IMR-90 (cell line): ENCODE measurements around the gene NPTN. TPM values are rescaled to one million over a fixed set of nuclear protein-coding genes. Genes with fewer than 3 reads are reported as not detected.

ENCODE experiments used
- ATAC-seq: fragments of 200-7000 bp; cut with Tn5 transposase; 2 replicates; pipeline ENCODE4 v1.9.1; 2020; ENCODE audit warnings: low read depth, mild to moderate bottlenecking, moderate library complexity
- BruUV-seq: library from RNA; stranded (reverse); fragments of 400-500 nt; replicated peaks from 2 replicates; lab custom pipeline; 2021; lab: Mats Ljungman, UMichigan
- CTCF ChIA-PET: fragments of 300-600 bp; formaldehyde crosslinking; extraction: SDS; loops from one replicate; lab custom pipeline; 2021; ENCODE audit warnings: antibody characterized with exemption; lab: Yijun Ruan, JAX
- POLR2A ChIA-PET: fragments of 300-600 bp; sonication (Branson Sonifier 250); formaldehyde crosslinking; loops from one replicate; lab custom pipeline; 2022; ENCODE audit warnings: antibody characterized with exemption; ENCODE audit not compliant: unreplicated experiment; lab: Charles Lee
- DNase-seq: peaks from one replicate; pipeline ENCODE4 v3.0.0; 2013
- H2AFZ ChIP-seq: replicated peaks from 2 replicates; pipeline ENCODE3; 2013; ENCODE audit warnings: low read length, mild to moderate bottlenecking; ENCODE audit not compliant: poor library complexity
- H2AK5ac ChIP-seq: 2 replicates; pipeline ENCODE4 v1.6.1; 2013; ENCODE audit warnings: low read depth, low read length, inconsistent platforms
- H2AK9ac ChIP-seq: replicated peaks from 2 replicates; pipeline ENCODE3; 2013; ENCODE audit warnings: mild to moderate bottlenecking, low read depth, low read length, moderate library complexity; ENCODE audit not compliant: poor library complexity
- H2BK120ac ChIP-seq: 2 replicates; pipeline ENCODE4 v1.6.1; 2013; ENCODE audit warnings: low read depth, low read length, inconsistent platforms
- H2BK15ac ChIP-seq: 3 replicates; pipeline ENCODE4 v1.6.1; 2013; ENCODE audit warnings: low read depth, low read length, inconsistent platforms
- H2BK20ac ChIP-seq: 2 replicates; pipeline ENCODE4 v1.6.1; 2013; ENCODE audit warnings: low read depth, mild to moderate bottlenecking, inconsistent platforms, low read length, moderate library complexity
- H2BK5ac ChIP-seq: 2 replicates; pipeline ENCODE4 v1.6.1; 2013; ENCODE audit warnings: mild to moderate bottlenecking, low read depth, low read length, inconsistent platforms; ENCODE audit not compliant: poor library complexity, severe bottlenecking
- H3K14ac ChIP-seq: replicated peaks from 2 replicates; pipeline ENCODE4 v1.6.1; 2013; ENCODE audit warnings: low read depth, low read length, inconsistent platforms
- H3K18ac ChIP-seq: 2 replicates; pipeline ENCODE4 v1.6.1; 2013; ENCODE audit warnings: low read depth, low read length, control low read depth
- H3K23ac ChIP-seq: 2 replicates; pipeline ENCODE4 v1.6.1; 2013; ENCODE audit warnings: low read depth, low read length, inconsistent platforms
- H3K27ac ChIP-seq: 2 replicates; pipeline ENCODE4 v1.5.1; 2013; ENCODE audit warnings: mild to moderate bottlenecking, control low read depth, low read length; ENCODE audit not compliant: insufficient read depth
- H3K27me3 ChIP-seq: 2 replicates; pipeline ENCODE4 v1.6.1; 2013; ENCODE audit warnings: low read length; ENCODE audit not compliant: control insufficient read depth, insufficient read depth
- H3K36me3 ChIP-seq: 2 replicates; pipeline ENCODE4 v1.6.1; 2013; ENCODE audit warnings: low read length, mixed read lengths; ENCODE audit not compliant: control insufficient read depth, insufficient read depth
- H3K4ac ChIP-seq: 2 replicates; pipeline ENCODE4 v1.6.1; 2013; ENCODE audit warnings: low read depth, low read length, inconsistent platforms
- H3K4me1 ChIP-seq: 2 replicates; pipeline ENCODE4 v1.6.1; 2013; ENCODE audit warnings: low read length, mixed read lengths; ENCODE audit not compliant: control insufficient read depth, insufficient read depth
- H3K4me2 ChIP-seq: 2 replicates; pipeline ENCODE4 v1.6.1; 2013; ENCODE audit warnings: low read depth, mild to moderate bottlenecking, control low read depth, low read length, moderate library complexity
- H3K4me3 ChIP-seq: 2 replicates; pipeline ENCODE4 v1.5.1; 2013; ENCODE audit warnings: low read depth, mild to moderate bottlenecking, control low read depth, low read length, moderate library complexity; ENCODE audit not compliant: insufficient read depth
- H3K56ac ChIP-seq: 2 replicates; pipeline ENCODE4 v1.6.1; 2013; ENCODE audit warnings: low read length, inconsistent platforms; ENCODE audit not compliant: insufficient read depth; ENCODE audit errors: extremely low read depth
- H3K79me1 ChIP-seq, 2 experiments: 2 replicates each; pipeline ENCODE4 v1.6.1; 2013; ENCODE audit warnings: low read length in 2 of 2, inconsistent platforms in 1 of 2, low read depth in 1 of 2
- H3K9ac ChIP-seq: 2 replicates; pipeline ENCODE4 v1.6.1; 2013; ENCODE audit warnings: low read depth, low read length, control low read depth
- H3K9me1 ChIP-seq: 2 replicates; pipeline ENCODE4 v1.6.1; 2013; ENCODE audit warnings: low read length, inconsistent platforms; ENCODE audit not compliant: insufficient read depth
- H3K9me3 ChIP-seq: 2 replicates; pipeline ENCODE4 v1.6.1; 2013; ENCODE audit warnings: low read length; ENCODE audit not compliant: control insufficient read depth, insufficient read depth
- H4K20me1 ChIP-seq: 2 replicates; pipeline ENCODE4 v1.6.1; 2013; ENCODE audit warnings: low read length, inconsistent platforms; ENCODE audit not compliant: insufficient read depth
- H4K5ac ChIP-seq: 2 replicates; pipeline ENCODE4 v1.6.1; 2013; ENCODE audit warnings: mild to moderate bottlenecking, low read depth, low read length, control low read depth
- H4K8ac ChIP-seq, 2 experiments: 2 replicates each; pipeline ENCODE4 v1.6.1; 2013; ENCODE audit warnings: low read depth in 2 of 2, low read length in 2 of 2, control low read depth in 1 of 2, inconsistent platforms in 1 of 2
- H4K91ac ChIP-seq: 2 replicates; pipeline ENCODE4 v1.6.1; 2013; ENCODE audit warnings: low read depth, low read length, inconsistent platforms; ENCODE audit not compliant: insufficient read depth
- BHLHE40 ChIP-seq: fragments of 150-350 bp; IDR thresholded peaks from 2 replicates; pipeline ENCODE4 v1.6.1; 2016; ENCODE audit warnings: mild to moderate bottlenecking, low read depth, low read length
- CEBPB ChIP-seq: IDR thresholded peaks from 2 replicates; pipeline ENCODE4 v1.6.1; 2012; ENCODE audit warnings: low read depth, low read length, improper control_type of control experiment
- CHD1 ChIP-seq: IDR thresholded peaks from 2 replicates; pipeline ENCODE4 v1.6.1; 2012; ENCODE audit warnings: low read depth, low read length, improper control_type of control experiment
- FOS ChIP-seq: fragments of 150-350 bp; IDR thresholded peaks from 2 replicates; pipeline ENCODE4 v1.6.1; 2016; ENCODE audit warnings: low read depth, low read length
- MAZ ChIP-seq: IDR thresholded peaks from 2 replicates; pipeline ENCODE4 v1.6.1; 2012; ENCODE audit warnings: low read depth, mild to moderate bottlenecking, low read length, improper control_type of control experiment, moderate library complexity, borderline replicate concordance
- MXI1 ChIP-seq: IDR thresholded peaks from 2 replicates; pipeline ENCODE4 v1.6.1; 2012; ENCODE audit warnings: low read depth, mild to moderate bottlenecking, low read length, moderate library complexity, borderline replicate concordance
- NFE2L2 ChIP-seq: fragments of 150-350 bp; IDR thresholded peaks from 2 replicates; pipeline ENCODE4 v1.6.1; 2016; ENCODE audit warnings: low read depth, mild to moderate bottlenecking, low read length
- POLR2A ChIP-seq: IDR thresholded peaks from 2 replicates; pipeline ENCODE4 v1.6.1; 2012; ENCODE audit warnings: mild to moderate bottlenecking, low read depth, low read length
- RAD21 ChIP-seq: IDR thresholded peaks from 2 replicates; pipeline ENCODE4 v1.6.1; 2012; ENCODE audit warnings: low read length, improper control_type of control experiment
- RCOR1 ChIP-seq: IDR thresholded peaks from 2 replicates; pipeline ENCODE4 v1.6.1; 2012; ENCODE audit warnings: mild to moderate bottlenecking, low read length, improper control_type of control experiment; ENCODE audit not compliant: insufficient replicate concordance
- RFX5 ChIP-seq: IDR thresholded peaks from 2 replicates; pipeline ENCODE4 v1.8.0; 2012; ENCODE audit warnings: low read depth, mild to moderate bottlenecking, low read length, moderate library complexity
- SMC3 ChIP-seq: fragments of 150-350 bp; IDR thresholded peaks from 2 replicates; pipeline ENCODE4 v1.6.1; 2016; ENCODE audit warnings: low read depth, mild to moderate bottlenecking, antibody characterized with exemption, low read length, moderate library complexity
- WGBS, 2 experiments: methylation state at CpG; one replicate each; pipeline versions ENCODE4 v1.1.5 to v1.1.7; 2013; ENCODE audit warnings: missing lambda C conversion rate in 2 of 2; ENCODE audit not compliant: insufficient read length in 1 of 2; ENCODE audit errors: extremely low coverage in 2 of 2; 5-methylcytosine and 5-hydroxymethylcytosine counted together
- dilution Hi-C: fragments of 300-500 bp; cut with HindIII; formaldehyde crosslinking; loops from one replicate; pipeline ENCODE4 v1.14.3; 2018; ENCODE audit warnings: low sequenced_read_pairs; ENCODE audit not compliant: unreplicated experiment
- in situ Hi-C: fragments of 300-500 bp; cut with MboI; formaldehyde crosslinking; loops from 3 replicates; pipeline ENCODE4 v1.14.3; 2019; ENCODE audit warnings: low sequenced_read_pairs, inconsistent platforms, mixed read lengths
- intact Hi-C: fragments of 100-400 bp; cut with micrococcal nuclease; formaldehyde crosslinking; loops from 2 replicates; pipeline ENCODE4 v1.10.0; 2022
- polyA plus RNA-seq, 3 experiments: library from polyadenylated mRNA; depleted of rRNA; stranded (reverse); fragments of >200 nt; gene quantifications; 2 replicates each; pipeline ENCODE4 v1.2.3, GENCODE V29; 2012; ENCODE audit warnings: low replicate concordance in 1 of 3
- total RNA-seq: library from RNA; depleted of rRNA; stranded (reverse); fragments of >200 nt; gene quantifications from 2 replicates; pipeline ENCODE4 v1.2.3, GENCODE V29; 2012
- TF ChIP-seq, protein P1 (sequence below): conservative IDR thresholded peaks from 2 replicates; pipeline ENCODE4 v1.5.1; 2012; ENCODE audit warnings: mild to moderate bottlenecking, low read depth, low read length, improper control_type of control experiment
- TF ChIP-seq, protein P2 (sequence below): fragments of 150-350 bp; IDR thresholded peaks from 2 replicates; pipeline ENCODE4 v1.6.1; 2016; ENCODE audit warnings: low read depth, mild to moderate bottlenecking, low read length, moderate library complexity, borderline replicate concordance
- TF ChIP-seq, protein P3 (sequence below): fragments of 150-350 bp; IDR thresholded peaks from 2 replicates; pipeline ENCODE4 v1.6.1; 2017; ENCODE audit warnings: mild to moderate bottlenecking, antibody characterized with exemption, low read length, low read depth

Gene NPTN
- total and polyA plus RNA-seq, 2 of the 4 experiments (the other 2 are of a cell fraction): 171 to 329 TPM

DNA sequence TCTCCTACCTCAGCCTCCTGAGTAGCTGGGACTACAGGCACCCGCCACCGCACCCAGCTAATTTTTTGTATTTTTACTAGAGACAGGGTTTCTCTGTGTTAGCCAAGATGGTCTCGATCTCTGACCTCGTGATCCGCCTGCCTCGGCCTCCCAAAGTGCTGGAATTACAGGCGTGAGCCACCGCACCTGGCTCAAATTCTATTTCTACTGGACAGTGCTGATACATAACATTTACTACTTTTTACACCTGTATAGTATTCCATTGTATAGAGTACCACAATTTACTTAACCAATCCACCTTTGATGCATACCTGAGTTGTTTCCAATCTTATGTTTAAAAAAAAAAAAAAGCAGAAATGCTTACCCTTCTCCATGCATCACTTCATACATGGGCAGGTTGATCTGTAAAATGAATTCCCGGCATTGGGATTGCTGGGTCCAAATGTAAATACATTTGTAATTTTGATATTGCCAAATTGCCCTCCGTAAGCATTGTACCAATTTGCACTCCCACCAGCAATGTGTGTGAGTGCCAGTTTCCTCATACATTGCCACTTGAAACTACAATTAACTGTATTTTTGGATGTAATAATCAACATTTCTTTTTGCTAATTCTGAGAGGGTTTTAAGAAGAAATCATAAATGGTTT is 94.5 kb downstream of the NPTN start:
- no peak overlapping the region for H3K23ac ChIP-seq
- H3K79me1 ChIP-seq: no peaks in the 10 kb centered on the region
- no peak overlapping the region for H2BK15ac ChIP-seq
- H3K4ac ChIP-seq: no peak overlapping the region
- intact Hi-C loops (no loop called here), dilution Hi-C loops (no loop called here), in situ Hi-C loops (no loop called here)
- no peaks in the 10 kb centered on the region for H4K20me1 ChIP-seq
- CTCF ChIA-PET: interaction anchor here (0.7 kb wide), 1 partner anchor 11 kb away, joined by 3 read pairs; no protein-coding TSS in a partner anchor
- H2AK5ac ChIP-seq: no peak overlapping the region
- ATAC-seq (no peak), DNase-seq (no peak)
- H2AFZ ChIP-seq: no peak overlapping the region
- no peak overlapping the region for H3K14ac ChIP-seq
- no peak overlapping the region for H3K4me3 ChIP-seq
- no peak overlapping the region for H3K9ac ChIP-seq
- no peaks in the 10 kb centered on the region for H3K9me3 ChIP-seq
- no CpG with 5 or more reads among the region's 10 CpGs for WGBS, 2 experiments
- H2BK5ac ChIP-seq: no peak overlapping the region
- H3K18ac ChIP-seq: no peak overlapping the region
- no peak overlapping the region for H2BK120ac ChIP-seq
- no peak overlapping the region for H3K27ac ChIP-seq
- TF ChIP-seq CHD1 (no peak), NFE2L2 (no peak), SMC3 (no peak), RAD21 (no peak), POLR2A (no peak), MXI1 (no peak), MAZ (no peak), RFX5 (no peak), FOS (no peak), BHLHE40 (no peak), CEBPB (no peak), RCOR1 (no peak)
- TF ChIP-seq, protein P1, sequence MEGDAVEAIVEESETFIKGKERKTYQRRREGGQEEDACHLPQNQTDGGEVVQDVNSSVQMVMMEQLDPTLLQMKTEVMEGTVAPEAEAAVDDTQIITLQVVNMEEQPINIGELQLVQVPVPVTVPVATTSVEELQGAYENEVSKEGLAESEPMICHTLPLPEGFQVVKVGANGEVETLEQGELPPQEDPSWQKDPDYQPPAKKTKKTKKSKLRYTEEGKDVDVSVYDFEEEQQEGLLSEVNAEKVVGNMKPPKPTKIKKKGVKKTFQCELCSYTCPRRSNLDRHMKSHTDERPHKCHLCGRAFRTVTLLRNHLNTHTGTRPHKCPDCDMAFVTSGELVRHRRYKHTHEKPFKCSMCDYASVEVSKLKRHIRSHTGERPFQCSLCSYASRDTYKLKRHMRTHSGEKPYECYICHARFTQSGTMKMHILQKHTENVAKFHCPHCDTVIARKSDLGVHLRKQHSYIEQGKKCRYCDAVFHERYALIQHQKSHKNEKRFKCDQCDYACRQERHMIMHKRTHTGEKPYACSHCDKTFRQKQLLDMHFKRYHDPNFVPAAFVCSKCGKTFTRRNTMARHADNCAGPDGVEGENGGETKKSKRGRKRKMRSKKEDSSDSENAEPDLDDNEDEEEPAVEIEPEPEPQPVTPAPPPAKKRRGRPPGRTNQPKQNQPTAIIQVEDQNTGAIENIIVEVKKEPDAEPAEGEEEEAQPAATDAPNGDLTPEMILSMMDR: no peak
- TF ChIP-seq, protein P2, sequence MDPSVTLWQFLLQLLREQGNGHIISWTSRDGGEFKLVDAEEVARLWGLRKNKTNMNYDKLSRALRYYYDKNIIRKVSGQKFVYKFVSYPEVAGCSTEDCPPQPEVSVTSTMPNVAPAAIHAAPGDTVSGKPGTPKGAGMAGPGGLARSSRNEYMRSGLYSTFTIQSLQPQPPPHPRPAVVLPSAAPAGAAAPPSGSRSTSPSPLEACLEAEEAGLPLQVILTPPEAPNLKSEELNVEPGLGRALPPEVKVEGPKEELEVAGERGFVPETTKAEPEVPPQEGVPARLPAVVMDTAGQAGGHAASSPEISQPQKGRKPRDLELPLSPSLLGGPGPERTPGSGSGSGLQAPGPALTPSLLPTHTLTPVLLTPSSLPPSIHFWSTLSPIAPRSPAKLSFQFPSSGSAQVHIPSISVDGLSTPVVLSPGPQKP: no peak
- TF ChIP-seq, protein P3, sequence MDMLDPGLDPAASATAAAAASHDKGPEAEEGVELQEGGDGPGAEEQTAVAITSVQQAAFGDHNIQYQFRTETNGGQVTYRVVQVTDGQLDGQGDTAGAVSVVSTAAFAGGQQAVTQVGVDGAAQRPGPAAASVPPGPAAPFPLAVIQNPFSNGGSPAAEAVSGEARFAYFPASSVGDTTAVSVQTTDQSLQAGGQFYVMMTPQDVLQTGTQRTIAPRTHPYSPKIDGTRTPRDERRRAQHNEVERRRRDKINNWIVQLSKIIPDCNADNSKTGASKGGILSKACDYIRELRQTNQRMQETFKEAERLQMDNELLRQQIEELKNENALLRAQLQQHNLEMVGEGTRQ: no peak
- H3K27me3 ChIP-seq: no peaks in the 10 kb centered on the region
- no peak overlapping the region for H4K5ac ChIP-seq
- no peak overlapping the region for H3K4me2 ChIP-seq
- no peaks in the 10 kb centered on the region for H3K4me1 ChIP-seq
- no peak overlapping the region for H4K91ac ChIP-seq
- H3K36me3 ChIP-seq: no peaks in the 10 kb centered on the region
- no peak overlapping the region for H2AK9ac ChIP-seq
- no peak overlapping the region for H4K8ac ChIP-seq
- POLR2A ChIA-PET: no interaction called here
- no peak overlapping the region for H3K56ac ChIP-seq
- no TSS peak for BruUV-seq
- no peak overlapping the region for H2BK20ac ChIP-seq
- no peaks in the 10 kb centered on the region for H3K9me1 ChIP-seq
